T1000 (cell line): ENCODE measurements around the gene UCHL1.
A peak's percentile ranks its signal among the peaks of the same experiment; 100 is the strongest.
"Not testable (repeated sequence)": the region's sequence is repeated elsewhere in the genome, so short reads cannot be mapped to it uniquely, and the experiment has no call there.

ENCODE experiments used
- DNase-seq: peaks from one replicate; lab custom pipeline; 2025; ENCODE audit warnings: mixed read lengths; lab: John Stamatoyannopoulos, UW

Gene UCHL1

GRCh38 chr4:41236508-41236907 is 20.2 kb upstream of the UCHL1 start:
- no peak for DNase-seq

- no peak for DNase-seq
These were observed 14.8 kb upstream of the UCHL1 start for GRCh38 chr4:41241919-41242318.

GRCh38 chr4:41245983-41246382 is 10.7 kb upstream of the UCHL1 start:
- no peak for DNase-seq

- no peak for DNase-seq
These were observed 493 bp upstream of the UCHL1 start for GRCh38 chr4:41256131-41256739.

- no peak for DNase-seq
These were observed 651 bp downstream of the UCHL1 start for GRCh38 chr4:41257257-41257901.

- DNase-seq = no peak
These were observed 1.2 kb downstream of the UCHL1 start for GRCh38 chr4:41257906-41258305.

GRCh38 chr4:41258783-41259182 is 2.1 kb downstream of the UCHL1 start:
- peak; percentile 13 for DNase-seq

- DNase-seq = no peak
These were observed 3.5 kb downstream of the UCHL1 start for GRCh38 chr4:41260116-41260733.

- DNase-seq = no peak
These were observed 5.5 kb downstream of the UCHL1 start for GRCh38 chr4:41262198-41262597.

- DNase-seq = no peak
These were observed 7.5 kb downstream of the UCHL1 start for GRCh38 chr4:41264212-41264611.

GRCh38 chr4:41267997-41268396 is 11.3 kb downstream of the UCHL1 start:
- DNase-seq = no peak

GRCh38 chr4:41268721-41269517 is 12.2 kb downstream of the UCHL1 start:
- DNase-seq = no peak

GRCh38 chr4:41269682-41270081 is 13.0 kb downstream of the UCHL1 start:
- no peak for DNase-seq

- not testable (repeated sequence) for DNase-seq
These were observed 19.2 kb downstream of the UCHL1 start for GRCh38 chr4:41275931-41276330.

- DNase-seq = no peak
These were observed 23.3 kb downstream of the UCHL1 start for GRCh38 chr4:41280010-41280409.

GRCh38 chr4:41281038-41281634 is 24.4 kb downstream of the UCHL1 start:
- DNase-seq = peak; percentile 58

- no peak for DNase-seq
These were observed 25.6 kb downstream of the UCHL1 start for GRCh38 chr4:41282366-41282765.

- no peak for DNase-seq
These were observed 28.6 kb downstream of the UCHL1 start for GRCh38 chr4:41285202-41285863.

- peak; percentile 24 for DNase-seq
These were observed 29.1 kb downstream of the UCHL1 start for GRCh38 chr4:41285864-41286235.

- no peak for DNase-seq
These were observed 30.3 kb downstream of the UCHL1 start for GRCh38 chr4:41287005-41287404.

- no peak for DNase-seq
These were observed 31.1 kb downstream of the UCHL1 start for GRCh38 chr4:41287852-41288251.

GRCh38 chr4:41288254-41288653 is 31.5 kb downstream of the UCHL1 start:
- no peak for DNase-seq
